H1 (cell line): ENCODE measurements around the gene XCL1.

Experiments used
- CBX5 ChIP-seq: fragments of 300-800, 300-1000 bp; sonication (generic); IDR thresholded peaks from 2 replicates; pipeline ENCODE4 v1.7.1; 2016; ENCODE audit warnings: antibody characterized with exemption, low read length, low read depth
- CTCF ChIP-seq, 3 experiments: IDR thresholded peaks; 1 replicate in 2 of 3; 2 replicates in 1 of 3; pipeline versions ENCODE4 v1.5.1 to v1.6.1; 2011; ENCODE audit warnings: low read length in 3 of 3, mild to moderate bottlenecking in 3 of 3, inconsistent platforms in 2 of 3, low read depth in 1 of 3, moderate library complexity in 1 of 3; ENCODE audit not compliant: insufficient read depth in 1 of 3; ENCODE audit errors: control extremely low read depth in 1 of 3
- EP300 ChIP-seq, 2 experiments: IDR thresholded peaks; 1 replicate in 1 of 2; 2 replicates in 1 of 2; pipeline ENCODE4 v1.6.1; 2011 to 2012; ENCODE audit warnings: low read depth in 2 of 2, low read length in 2 of 2, mild to moderate bottlenecking in 2 of 2, borderline replicate concordance in 1 of 2, inconsistent platforms in 1 of 2, moderate library complexity in 1 of 2
- POLR2A ChIP-seq, 2 experiments: IDR thresholded peaks; 1 replicate in 1 of 2; 2 replicates in 1 of 2; pipeline ENCODE4 v1.6.1; 2011; ENCODE audit warnings: low read depth in 2 of 2, low read length in 2 of 2, mild to moderate bottlenecking in 2 of 2; ENCODE audit errors: control extremely low read depth in 1 of 2
- POLR2AphosphoS5 ChIP-seq: IDR thresholded peaks from 2 replicates; pipeline ENCODE4 v1.6.1; 2011; ENCODE audit warnings: low read depth, low read length
- RFX5 ChIP-seq: IDR thresholded peaks from 2 replicates; pipeline ENCODE4 v1.6.1; 2011; ENCODE audit warnings: low read depth, low read length, improper control_type of control experiment, borderline replicate concordance
- TAF1 ChIP-seq: IDR thresholded peaks from 2 replicates; pipeline ENCODE4 v1.6.1; 2011; ENCODE audit warnings: mild to moderate bottlenecking, low read depth, low read length

GRCh38 chr1:168598892-168599291 lies 22.5 kb downstream of the XCL1 start:
- TF ChIP-seq RFX5: no peak
- no peak for TF ChIP-seq POLR2A (IDR thresholded peaks at IDR 0.05; ENCODE audit: control extremely low read depth in 1 of 2, low read depth in 2 of 2, low read length in 2 of 2)
- no peak for TF ChIP-seq POLR2AphosphoS5
- TF ChIP-seq CTCF (IDR thresholded peaks at IDR 0.05; ENCODE audit: control extremely low read depth in 1 of 3, insufficient read depth in 1 of 3, low read depth in 1 of 3, low read length in 3 of 3): no peak
- TF ChIP-seq TAF1: no peak
- no peak for TF ChIP-seq EP300 (IDR thresholded peaks at IDR 0.05; ENCODE audit: borderline replicate concordance in 1 of 2, low read depth in 2 of 2, low read length in 2 of 2)
- no peak for TF ChIP-seq CBX5
